SH-SY5Y (cell line): ENCODE measurements around the gene CAB39L.

Experiments
- GATA2 ChIP-seq: IDR thresholded peaks from 2 replicates; pipeline ENCODE4 v1.6.1; 2011; ENCODE audit warnings: mild to moderate bottlenecking, low read depth, low read length
- GATA3 ChIP-seq: IDR thresholded peaks from 2 replicates; pipeline ENCODE4 v1.6.1; 2011; ENCODE audit warnings: low read depth, mild to moderate bottlenecking, low read length, moderate library complexity

GRCh38 chr13:49322702-49323101, 121.2 kb downstream of the CAB39L start:
- TF ChIP-seq GATA2 (no peak), GATA3 (no peak)
